IMR-90 (cell line): ENCODE data around the gene RHOD. TPM values are rescaled to one million over a fixed set of nuclear protein-coding genes. Genes with fewer than 3 reads are reported as not detected.
A peak's percentile ranks its signal among the peaks of the same experiment; 100 is the strongest.

Source experiments
- ATAC-seq: fragments of 200-7000 bp; cut with Tn5 transposase; 2 replicates; pipeline ENCODE4 v1.9.1; 2020; ENCODE audit warnings: low read depth, mild to moderate bottlenecking, moderate library complexity
- BruUV-seq: library from RNA; stranded (reverse); fragments of 400-500 nt; replicated peaks from 2 replicates; lab custom pipeline; 2021; lab: Mats Ljungman, UMichigan
- CTCF ChIA-PET: fragments of 300-600 bp; formaldehyde crosslinking; extraction: SDS; loops from one replicate; lab custom pipeline; 2021; ENCODE audit warnings: antibody characterized with exemption; lab: Yijun Ruan, JAX
- POLR2A ChIA-PET: fragments of 300-600 bp; sonication (Branson Sonifier 250); formaldehyde crosslinking; loops from one replicate; lab custom pipeline; 2022; ENCODE audit warnings: antibody characterized with exemption; ENCODE audit not compliant: unreplicated experiment; lab: Charles Lee
- DNase-seq: peaks from one replicate; pipeline ENCODE4 v3.0.0; 2013
- H2AFZ ChIP-seq: replicated peaks from 2 replicates; pipeline ENCODE3; 2013; ENCODE audit warnings: low read length, mild to moderate bottlenecking; ENCODE audit not compliant: poor library complexity
- H2AK5ac ChIP-seq: 2 replicates; pipeline ENCODE4 v1.6.1; 2013; ENCODE audit warnings: low read depth, low read length, inconsistent platforms
- H2AK9ac ChIP-seq: replicated peaks from 2 replicates; pipeline ENCODE3; 2013; ENCODE audit warnings: mild to moderate bottlenecking, low read depth, low read length, moderate library complexity; ENCODE audit not compliant: poor library complexity
- H2BK120ac ChIP-seq: 2 replicates; pipeline ENCODE4 v1.6.1; 2013; ENCODE audit warnings: low read depth, low read length, inconsistent platforms
- H2BK15ac ChIP-seq: 3 replicates; pipeline ENCODE4 v1.6.1; 2013; ENCODE audit warnings: low read depth, low read length, inconsistent platforms
- H2BK20ac ChIP-seq: 2 replicates; pipeline ENCODE4 v1.6.1; 2013; ENCODE audit warnings: low read depth, mild to moderate bottlenecking, inconsistent platforms, low read length, moderate library complexity
- H2BK5ac ChIP-seq: 2 replicates; pipeline ENCODE4 v1.6.1; 2013; ENCODE audit warnings: mild to moderate bottlenecking, low read depth, low read length, inconsistent platforms; ENCODE audit not compliant: poor library complexity, severe bottlenecking
- H3K14ac ChIP-seq: replicated peaks from 2 replicates; pipeline ENCODE4 v1.6.1; 2013; ENCODE audit warnings: low read depth, low read length, inconsistent platforms
- H3K18ac ChIP-seq: 2 replicates; pipeline ENCODE4 v1.6.1; 2013; ENCODE audit warnings: low read depth, low read length, control low read depth
- H3K23ac ChIP-seq: 2 replicates; pipeline ENCODE4 v1.6.1; 2013; ENCODE audit warnings: low read depth, low read length, inconsistent platforms
- H3K27ac ChIP-seq: 2 replicates; pipeline ENCODE4 v1.5.1; 2013; ENCODE audit warnings: mild to moderate bottlenecking, control low read depth, low read length; ENCODE audit not compliant: insufficient read depth
- H3K27me3 ChIP-seq: 2 replicates; pipeline ENCODE4 v1.6.1; 2013; ENCODE audit warnings: low read length; ENCODE audit not compliant: control insufficient read depth, insufficient read depth
- H3K36me3 ChIP-seq: 2 replicates; pipeline ENCODE4 v1.6.1; 2013; ENCODE audit warnings: low read length, mixed read lengths; ENCODE audit not compliant: control insufficient read depth, insufficient read depth
- H3K4ac ChIP-seq: 2 replicates; pipeline ENCODE4 v1.6.1; 2013; ENCODE audit warnings: low read depth, low read length, inconsistent platforms
- H3K4me1 ChIP-seq: 2 replicates; pipeline ENCODE4 v1.6.1; 2013; ENCODE audit warnings: low read length, mixed read lengths; ENCODE audit not compliant: control insufficient read depth, insufficient read depth
- H3K4me2 ChIP-seq: 2 replicates; pipeline ENCODE4 v1.6.1; 2013; ENCODE audit warnings: low read depth, mild to moderate bottlenecking, control low read depth, low read length, moderate library complexity
- H3K4me3 ChIP-seq: 2 replicates; pipeline ENCODE4 v1.5.1; 2013; ENCODE audit warnings: low read depth, mild to moderate bottlenecking, control low read depth, low read length, moderate library complexity; ENCODE audit not compliant: insufficient read depth
- H3K56ac ChIP-seq: 2 replicates; pipeline ENCODE4 v1.6.1; 2013; ENCODE audit warnings: low read length, inconsistent platforms; ENCODE audit not compliant: insufficient read depth; ENCODE audit errors: extremely low read depth
- H3K79me1 ChIP-seq, 2 experiments: 2 replicates each; pipeline ENCODE4 v1.6.1; 2013; ENCODE audit warnings: low read length in 2 of 2, inconsistent platforms in 1 of 2, low read depth in 1 of 2
- H3K9ac ChIP-seq: 2 replicates; pipeline ENCODE4 v1.6.1; 2013; ENCODE audit warnings: low read depth, low read length, control low read depth
- H3K9me1 ChIP-seq: 2 replicates; pipeline ENCODE4 v1.6.1; 2013; ENCODE audit warnings: low read length, inconsistent platforms; ENCODE audit not compliant: insufficient read depth
- H3K9me3 ChIP-seq: 2 replicates; pipeline ENCODE4 v1.6.1; 2013; ENCODE audit warnings: low read length; ENCODE audit not compliant: control insufficient read depth, insufficient read depth
- H4K20me1 ChIP-seq: 2 replicates; pipeline ENCODE4 v1.6.1; 2013; ENCODE audit warnings: low read length, inconsistent platforms; ENCODE audit not compliant: insufficient read depth
- H4K5ac ChIP-seq: 2 replicates; pipeline ENCODE4 v1.6.1; 2013; ENCODE audit warnings: mild to moderate bottlenecking, low read depth, low read length, control low read depth
- H4K8ac ChIP-seq, 2 experiments: 2 replicates each; pipeline ENCODE4 v1.6.1; 2013; ENCODE audit warnings: low read depth in 2 of 2, low read length in 2 of 2, control low read depth in 1 of 2, inconsistent platforms in 1 of 2
- H4K91ac ChIP-seq: 2 replicates; pipeline ENCODE4 v1.6.1; 2013; ENCODE audit warnings: low read depth, low read length, inconsistent platforms; ENCODE audit not compliant: insufficient read depth
- BHLHE40 ChIP-seq: fragments of 150-350 bp; IDR thresholded peaks from 2 replicates; pipeline ENCODE4 v1.6.1; 2016; ENCODE audit warnings: mild to moderate bottlenecking, low read depth, low read length
- CEBPB ChIP-seq: IDR thresholded peaks from 2 replicates; pipeline ENCODE4 v1.6.1; 2012; ENCODE audit warnings: low read depth, low read length, improper control_type of control experiment
- CHD1 ChIP-seq: IDR thresholded peaks from 2 replicates; pipeline ENCODE4 v1.6.1; 2012; ENCODE audit warnings: low read depth, low read length, improper control_type of control experiment
- ELK1 ChIP-seq: fragments of 150-350 bp; IDR thresholded peaks from 2 replicates; pipeline ENCODE4 v1.6.1; 2016; ENCODE audit warnings: low read depth, mild to moderate bottlenecking, low read length, moderate library complexity, borderline replicate concordance
- FOS ChIP-seq: fragments of 150-350 bp; IDR thresholded peaks from 2 replicates; pipeline ENCODE4 v1.6.1; 2016; ENCODE audit warnings: low read depth, low read length
- MAFK ChIP-seq: IDR thresholded peaks from 2 replicates; pipeline ENCODE4 v1.6.1; 2012; ENCODE audit warnings: low read depth, low read length, improper control_type of control experiment
- MAZ ChIP-seq: IDR thresholded peaks from 2 replicates; pipeline ENCODE4 v1.6.1; 2012; ENCODE audit warnings: low read depth, mild to moderate bottlenecking, low read length, improper control_type of control experiment, moderate library complexity, borderline replicate concordance
- NFE2L2 ChIP-seq: fragments of 150-350 bp; IDR thresholded peaks from 2 replicates; pipeline ENCODE4 v1.6.1; 2016; ENCODE audit warnings: low read depth, mild to moderate bottlenecking, low read length
- RCOR1 ChIP-seq: IDR thresholded peaks from 2 replicates; pipeline ENCODE4 v1.6.1; 2012; ENCODE audit warnings: mild to moderate bottlenecking, low read length, improper control_type of control experiment; ENCODE audit not compliant: insufficient replicate concordance
- RFX5 ChIP-seq: IDR thresholded peaks from 2 replicates; pipeline ENCODE4 v1.8.0; 2012; ENCODE audit warnings: low read depth, mild to moderate bottlenecking, low read length, moderate library complexity
- WGBS, 2 experiments: methylation state at CpG; one replicate each; pipeline versions ENCODE4 v1.1.5 to v1.1.7; 2013; ENCODE audit warnings: missing lambda C conversion rate in 2 of 2; ENCODE audit not compliant: insufficient read length in 1 of 2; ENCODE audit errors: extremely low coverage in 2 of 2; 5-methylcytosine and 5-hydroxymethylcytosine counted together
- dilution Hi-C: fragments of 300-500 bp; cut with HindIII; formaldehyde crosslinking; loops from one replicate; pipeline ENCODE4 v1.14.3; 2018; ENCODE audit warnings: low sequenced_read_pairs; ENCODE audit not compliant: unreplicated experiment
- in situ Hi-C: fragments of 300-500 bp; cut with MboI; formaldehyde crosslinking; loops from 3 replicates; pipeline ENCODE4 v1.14.3; 2019; ENCODE audit warnings: low sequenced_read_pairs, inconsistent platforms, mixed read lengths
- intact Hi-C: fragments of 100-400 bp; cut with micrococcal nuclease; formaldehyde crosslinking; loops from 2 replicates; pipeline ENCODE4 v1.10.0; 2022
- polyA plus RNA-seq, 3 experiments: library from polyadenylated mRNA; depleted of rRNA; stranded (reverse); fragments of >200 nt; gene quantifications; 2 replicates each; pipeline ENCODE4 v1.2.3, GENCODE V29; 2012; ENCODE audit warnings: low replicate concordance in 1 of 3
- total RNA-seq: library from RNA; depleted of rRNA; stranded (reverse); fragments of >200 nt; gene quantifications from 2 replicates; pipeline ENCODE4 v1.2.3, GENCODE V29; 2012
- TF ChIP-seq, protein P1 (sequence below): conservative IDR thresholded peaks from 2 replicates; pipeline ENCODE4 v1.5.1; 2012; ENCODE audit warnings: mild to moderate bottlenecking, low read depth, low read length, improper control_type of control experiment

RHOD gene
- total and polyA plus RNA-seq, 2 of the 4 experiments (the other 2 are of a cell fraction), result 4.7 to 10.9 TPM

- TF ChIP-seq MAZ (no peak), RFX5 (no peak), CHD1 (no peak), CEBPB (no peak), MAFK (no peak), FOS (no peak), BHLHE40 (no peak), ELK1 (no peak), NFE2L2 (no peak), RCOR1 (no peak)
- TF ChIP-seq, protein P1, sequence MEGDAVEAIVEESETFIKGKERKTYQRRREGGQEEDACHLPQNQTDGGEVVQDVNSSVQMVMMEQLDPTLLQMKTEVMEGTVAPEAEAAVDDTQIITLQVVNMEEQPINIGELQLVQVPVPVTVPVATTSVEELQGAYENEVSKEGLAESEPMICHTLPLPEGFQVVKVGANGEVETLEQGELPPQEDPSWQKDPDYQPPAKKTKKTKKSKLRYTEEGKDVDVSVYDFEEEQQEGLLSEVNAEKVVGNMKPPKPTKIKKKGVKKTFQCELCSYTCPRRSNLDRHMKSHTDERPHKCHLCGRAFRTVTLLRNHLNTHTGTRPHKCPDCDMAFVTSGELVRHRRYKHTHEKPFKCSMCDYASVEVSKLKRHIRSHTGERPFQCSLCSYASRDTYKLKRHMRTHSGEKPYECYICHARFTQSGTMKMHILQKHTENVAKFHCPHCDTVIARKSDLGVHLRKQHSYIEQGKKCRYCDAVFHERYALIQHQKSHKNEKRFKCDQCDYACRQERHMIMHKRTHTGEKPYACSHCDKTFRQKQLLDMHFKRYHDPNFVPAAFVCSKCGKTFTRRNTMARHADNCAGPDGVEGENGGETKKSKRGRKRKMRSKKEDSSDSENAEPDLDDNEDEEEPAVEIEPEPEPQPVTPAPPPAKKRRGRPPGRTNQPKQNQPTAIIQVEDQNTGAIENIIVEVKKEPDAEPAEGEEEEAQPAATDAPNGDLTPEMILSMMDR, result no peak
- no peaks in the 10 kb centered on the region for H4K20me1 ChIP-seq
- ChIA-PET CTCF (no interaction called here), POLR2A (no interaction called here)
- H2BK120ac ChIP-seq, result no peak overlapping the region
- no peak overlapping the region for H4K8ac ChIP-seq
- H3K27me3 ChIP-seq, result peaks cover 2% of the 10 kb centered on the region; the same call in 1 of the 2 replicates
- in situ Hi-C loops (no loop called here), intact Hi-C loops (no loop called here), dilution Hi-C loops (no loop called here)
- 89% methylated on average over 5 of the region's 10 CpGs; no CpG with 5 or more reads in 1 of the 2 experiments for WGBS, 2 experiments
- H3K23ac ChIP-seq, result no peak overlapping the region
- H2BK5ac ChIP-seq, result no peak overlapping the region
- no peak overlapping the region for H4K91ac ChIP-seq
- H3K4ac ChIP-seq, result no peak overlapping the region
- H3K4me1 ChIP-seq, result peaks cover 7% of the 10 kb centered on the region
- no peak overlapping the region for H2BK20ac ChIP-seq
- no peak for ATAC-seq
- BruUV-seq, result no TSS peak
- H3K56ac ChIP-seq, result no peak overlapping the region
- H3K9ac ChIP-seq, result no peak overlapping the region
- 0 out of 2 replicates have a peak overlapping the region, but pooled peaks have one; percentile 11 for H2AK5ac ChIP-seq
- H2BK15ac ChIP-seq, result no peak overlapping the region
- no peak overlapping the region for H2AK9ac ChIP-seq
- no peak overlapping the region for H3K4me3 ChIP-seq
- no peaks in the 10 kb centered on the region for H3K36me3 ChIP-seq
- H3K9me3 ChIP-seq, result no peaks in the 10 kb centered on the region
- DNase-seq, result no peak
- no peak overlapping the region for H3K14ac ChIP-seq
- no peak overlapping the region for H3K4me2 ChIP-seq
- no peak overlapping the region for H4K5ac ChIP-seq
- H3K79me1 ChIP-seq, result no peaks in the 10 kb centered on the region
- no peaks in the 10 kb centered on the region for H3K9me1 ChIP-seq
- no peak overlapping the region for H2AFZ ChIP-seq
- no peak overlapping the region for H3K27ac ChIP-seq
- no peak overlapping the region for H3K18ac ChIP-seq
Measured at GRCh38 chr11:67114275-67114896, 57.7 kb downstream of the RHOD start.
